GM21447 (cell line): Measurements from ENCODE around the gene WNT10A.
"Not testable (repeated sequence)": the region's sequence is repeated elsewhere in the genome, so short reads cannot be mapped to it uniquely, and the experiment has no call there.

Experiments used
- ATAC-seq: cut with Tn5 transposase; IDR thresholded peaks from one replicate; pipeline ENCODE4 v1.9.1; 2021; ENCODE audit not compliant: unreplicated experiment

Gene WNT10A

DNA sequence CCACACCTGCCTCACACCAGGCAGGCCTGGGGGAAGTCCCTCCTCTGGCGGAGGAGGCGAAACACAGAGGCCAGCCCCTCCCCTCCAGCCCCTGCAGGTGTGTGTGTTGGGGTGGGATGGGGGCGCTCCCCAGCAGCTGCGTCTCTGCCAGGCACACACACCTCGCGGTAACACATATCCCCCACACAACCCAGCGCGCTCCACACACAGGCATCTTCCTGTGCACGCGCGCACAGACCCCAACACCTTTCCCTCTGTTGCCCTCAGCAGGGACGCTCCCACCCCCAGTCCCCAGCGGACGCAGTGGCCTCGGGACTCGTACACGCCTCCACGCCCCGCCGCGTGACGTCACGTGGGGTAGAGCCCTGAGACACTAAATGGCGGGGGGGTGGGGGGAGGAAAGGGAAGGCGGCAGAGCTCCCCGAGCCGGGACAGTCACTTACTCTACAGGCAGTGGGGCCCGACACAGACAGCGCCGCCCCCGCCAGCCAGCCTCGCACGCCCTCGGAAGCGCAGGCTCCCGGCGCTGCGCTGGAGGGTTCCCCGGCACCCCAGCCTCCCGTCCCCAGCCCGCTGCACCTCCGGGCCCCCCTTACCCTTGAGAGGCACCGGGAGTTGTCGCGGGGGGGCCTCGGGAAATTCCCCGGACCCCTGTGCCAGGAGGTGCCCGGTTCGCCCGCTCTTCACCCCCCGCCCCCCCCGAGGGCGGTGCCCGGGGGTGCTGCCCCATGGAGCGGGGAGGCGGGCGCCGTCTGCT lies at the start of gene WNT10A:
TSS of gene WNT10A (plus strand) at position 751 of the 757 bp plus-strand sequence. CDS start 144 bp downstream, outside the sequence.
- peak; percentile 73 for ATAC-seq

- ATAC-seq, result no peak
Observed at GRCh38 chr2:218831378-218831990, 49.2 kb upstream of the WNT10A start, which contains the start of gene PRKAG3. TSS of gene PRKAG3 (minus strand) at chr2:218831803.

GRCh38 chr2:218832081-218832480 lies 48.6 kb upstream of the WNT10A start:
- no peak for ATAC-seq

GRCh38 chr2:218832520-218832919 lies 48.1 kb upstream of the WNT10A start:
- ATAC-seq, result no peak

- no peak for ATAC-seq
Observed at GRCh38 chr2:218833023-218833609, 47.5 kb upstream of the WNT10A start.

DNA sequence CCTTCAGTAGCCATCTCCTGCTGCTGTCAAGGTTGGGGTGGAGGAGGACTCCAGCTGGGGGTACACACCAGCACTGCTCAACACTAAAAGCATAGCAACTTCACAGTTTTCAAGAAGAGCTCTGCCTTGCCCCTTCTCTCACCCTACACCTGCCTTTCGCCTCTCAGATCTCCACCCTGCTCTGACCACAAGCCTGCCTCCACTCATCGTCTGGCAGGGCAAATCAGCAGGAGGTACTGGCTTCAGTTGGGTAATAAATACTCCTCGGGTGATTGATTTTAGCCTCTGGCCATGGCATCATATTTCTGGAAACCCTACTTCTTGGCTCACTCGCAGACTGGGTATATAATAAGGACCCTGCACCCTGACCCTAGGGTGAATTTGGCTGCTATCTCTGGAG lies 46.0 kb upstream of the WNT10A start:
- no peak for ATAC-seq

DNA sequence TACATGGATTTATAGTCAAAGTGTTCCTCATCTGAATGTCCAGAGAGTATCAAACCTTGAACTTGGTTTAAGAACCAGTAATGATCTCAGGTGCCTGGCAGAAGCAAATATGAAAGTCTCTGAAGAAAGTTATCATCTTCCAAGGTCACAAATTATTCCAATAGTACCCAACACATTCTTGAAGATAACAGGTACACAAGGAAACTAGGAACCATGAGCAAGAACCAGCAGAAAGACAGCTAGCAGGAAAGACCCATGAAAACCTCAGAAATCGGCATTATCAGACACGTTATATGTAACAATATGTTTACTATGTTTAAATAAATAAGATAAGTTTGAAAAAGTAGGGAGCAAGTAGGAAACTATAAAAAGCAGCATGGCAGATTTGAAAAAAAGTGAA lies 43.2 kb upstream of the WNT10A start:
- ATAC-seq, result no peak

DNA sequence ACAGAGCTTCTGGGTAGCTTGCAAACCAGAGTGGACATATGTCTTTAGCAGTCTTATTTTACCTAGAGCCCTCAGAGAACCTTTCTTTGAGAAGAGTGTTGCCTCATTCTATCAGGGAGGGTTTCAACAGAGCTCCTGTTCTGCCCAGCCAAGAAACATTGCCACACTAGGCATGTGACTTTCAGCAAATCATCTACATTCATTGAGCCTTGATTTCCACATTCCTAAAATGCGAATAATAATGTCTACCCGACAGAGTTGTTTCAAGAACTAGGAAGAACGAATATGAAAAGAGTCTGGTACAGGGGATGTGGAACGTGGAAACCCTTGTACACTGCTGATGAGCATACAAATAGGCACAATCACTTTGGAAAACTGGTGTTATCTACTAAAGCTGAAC lies 41.2 kb upstream of the WNT10A start:
- no peak for ATAC-seq

GRCh38 chr2:218839888-218840287 lies 40.8 kb upstream of the WNT10A start:
- no peak for ATAC-seq

- ATAC-seq, result not testable (repeated sequence)
Observed at GRCh38 chr2:218844334-218844733, 36.3 kb upstream of the WNT10A start.

- ATAC-seq, result not testable (repeated sequence)
Observed at GRCh38 chr2:218846963-218847362, 33.7 kb upstream of the WNT10A start.

DNA sequence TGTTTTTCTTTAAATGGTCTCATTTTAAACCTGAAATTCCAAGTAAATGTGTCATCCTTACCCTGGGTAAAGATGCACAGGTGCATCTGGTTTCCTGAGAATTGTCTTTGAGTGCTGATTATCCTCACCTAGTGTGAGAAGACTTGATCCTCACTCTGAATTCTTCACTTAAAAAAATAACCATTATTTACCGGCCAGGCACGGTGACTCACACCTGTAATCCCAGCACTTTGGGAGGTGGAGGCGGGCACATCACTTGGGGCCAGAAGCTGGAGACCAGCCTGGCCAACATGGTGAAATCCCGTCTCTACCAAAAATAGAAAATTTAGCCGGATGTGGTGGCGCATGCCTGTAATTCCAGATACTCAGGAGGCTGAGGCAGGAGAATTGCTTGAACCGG lies 30.9 kb upstream of the WNT10A start:
- ATAC-seq, result no peak

GRCh38 chr2:218850796-218851195 lies 29.9 kb upstream of the WNT10A start:
- ATAC-seq, result no peak

- ATAC-seq, result no peak
Observed at GRCh38 chr2:218851286-218851685, 29.4 kb upstream of the WNT10A start.

DNA sequence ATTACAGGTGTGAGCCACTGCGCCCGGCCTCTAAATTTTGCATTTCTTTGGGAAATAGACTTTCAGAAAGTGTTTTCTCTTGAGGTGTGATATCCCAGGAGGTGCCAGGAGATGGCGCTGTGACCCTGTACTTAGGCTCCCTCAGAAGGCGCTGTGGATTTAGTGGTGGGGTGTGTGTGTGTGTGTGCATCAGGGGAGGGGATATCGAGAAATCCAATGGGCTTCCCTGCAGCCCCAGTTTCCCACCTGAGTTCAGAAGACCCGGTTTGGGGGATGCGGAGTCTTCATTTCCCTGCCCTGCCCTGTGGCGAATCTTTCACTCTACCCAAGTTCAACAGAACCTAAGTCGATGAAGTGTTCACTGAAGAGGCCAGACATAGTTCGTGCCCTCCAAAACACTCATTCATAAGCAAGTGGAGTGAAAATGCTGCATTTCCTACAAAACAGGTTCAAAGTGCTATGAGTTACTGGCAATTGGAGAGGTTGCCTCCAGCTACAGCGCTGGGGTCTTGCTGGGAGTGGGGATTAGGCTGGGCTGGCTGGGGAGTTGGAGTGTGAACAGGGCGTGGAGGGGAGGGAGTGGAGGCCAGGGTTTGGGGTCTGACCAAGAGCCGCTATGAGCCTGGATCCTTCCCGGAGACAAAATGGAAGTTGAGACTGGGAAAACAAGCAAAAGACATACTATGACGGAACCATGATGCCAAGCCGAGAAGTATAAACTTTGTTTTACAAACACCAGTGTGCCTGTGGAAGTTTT lies 27.6 kb upstream of the WNT10A start:
- ATAC-seq, result no peak

- ATAC-seq, result no peak
Observed at GRCh38 chr2:218853766-218854165, 26.9 kb upstream of the WNT10A start.

DNA sequence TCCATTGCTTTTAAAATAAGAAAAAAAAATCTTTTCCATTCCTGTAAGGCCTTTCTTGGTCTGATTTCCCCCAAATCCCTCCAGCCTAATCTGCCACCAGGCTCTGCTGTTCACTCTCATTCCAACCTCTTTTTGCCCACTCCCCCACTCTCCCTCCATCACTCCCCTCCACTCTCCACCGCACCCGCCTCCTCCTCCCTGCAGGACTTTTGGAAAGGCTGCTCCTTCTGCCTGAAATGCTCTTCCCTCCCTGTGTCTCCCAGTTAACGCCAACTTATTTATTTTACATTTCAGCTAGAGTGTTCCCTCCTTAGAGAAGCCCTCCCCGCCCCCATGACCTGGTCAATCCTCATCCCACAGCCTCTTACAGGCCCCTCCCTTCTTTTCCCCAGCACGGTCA lies 25.8 kb upstream of the WNT10A start:
- ATAC-seq, result no peak

- no peak for ATAC-seq
Observed at GRCh38 chr2:218855305-218856166, 25.1 kb upstream of the WNT10A start.

DNA sequence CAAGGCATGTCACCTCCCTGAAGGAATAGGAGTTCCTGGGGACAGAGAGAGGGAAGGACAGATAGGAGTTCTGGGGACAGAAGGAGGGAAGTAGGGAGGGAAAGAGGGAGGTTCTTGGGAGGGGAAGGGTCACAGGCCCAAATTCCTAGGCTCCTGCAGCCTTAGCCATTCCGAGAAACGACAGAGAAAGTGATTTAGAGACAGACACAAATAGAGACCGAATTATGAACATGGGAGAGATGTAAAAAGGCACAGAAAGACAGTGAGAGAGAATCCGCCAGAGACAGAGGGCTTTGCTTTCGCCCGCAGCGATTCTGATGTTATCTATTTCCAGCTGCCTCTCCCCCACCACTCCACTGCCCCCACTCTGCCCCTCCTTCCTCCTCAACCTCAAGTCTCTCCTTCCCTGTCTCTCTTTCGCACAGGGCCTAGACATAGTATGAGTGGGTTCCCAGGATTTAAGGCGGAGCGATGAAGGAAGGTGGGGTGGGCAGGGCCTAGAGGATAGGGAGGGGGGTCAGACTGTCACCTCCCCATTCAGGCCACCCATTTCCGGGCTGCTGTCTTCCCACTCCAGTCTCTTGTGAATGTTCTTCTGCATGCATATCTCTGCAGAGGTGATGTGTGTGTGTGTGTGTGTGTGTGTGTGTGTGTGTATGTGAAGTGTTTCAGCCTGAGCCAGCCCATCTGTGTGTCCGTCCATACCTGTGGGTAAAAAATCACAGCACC lies 24.3 kb upstream of the WNT10A start:
- ATAC-seq, result no peak

GRCh38 chr2:218856896-218857243 lies 23.8 kb upstream of the WNT10A start:
- no peak for ATAC-seq
